ENCODE measurements around the gene DDX20.
"Not testable (repeated sequence)": the region's sequence is repeated elsewhere in the genome, so short reads cannot be mapped to it uniquely, and the experiment has no call there.

The DDX20 gene

DNA sequence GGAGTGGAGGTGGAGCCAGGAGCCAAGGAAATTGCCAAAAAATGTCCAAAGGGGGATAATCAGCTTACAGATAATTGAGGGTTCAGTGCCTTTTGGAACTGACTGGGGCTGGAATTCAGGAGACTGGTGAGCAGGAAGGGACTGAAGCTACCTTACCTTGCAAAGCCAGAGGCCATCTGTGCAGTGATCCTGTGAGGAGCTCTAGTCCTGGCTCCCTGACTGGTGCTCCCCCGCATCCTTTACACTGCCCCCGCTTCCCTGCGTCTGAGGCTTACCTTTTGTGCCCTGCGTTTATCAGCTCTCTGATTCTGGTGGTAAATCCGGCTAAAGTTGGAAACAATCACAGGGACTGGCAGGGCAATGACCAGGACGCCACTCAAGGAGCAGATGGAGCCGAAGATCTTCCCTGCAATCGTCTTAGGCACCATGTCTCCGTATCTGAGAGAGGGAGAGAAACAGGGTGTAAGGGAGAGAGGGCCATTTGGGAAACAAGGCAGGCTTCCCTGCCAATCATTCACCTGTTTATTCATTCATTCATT, 31.0 kb downstream of the DDX20 start:
- no peak overlapping the region for H3K4me3 ChIP-seq (ENCODE audit: low read length)
- DNase-seq (ENCODE audit: low read depth, low spot score) = no peak
- no CpG with 5 or more reads among the region's 9 CpGs for WGBS (ENCODE audit: insufficient coverage, insufficient read length)
- H3K27me3 ChIP-seq (ENCODE audit: control insufficient read depth, insufficient read depth, low read length) = no peaks in the 10 kb centered on the region
- 0 out of 2 replicates have a peak, but pooled peaks cover 2% of the 10 kb centered on the region for H3K4me1 ChIP-seq (ENCODE audit: control insufficient read depth, insufficient read depth, low read length)
- H3K36me3 ChIP-seq (ENCODE audit: control insufficient read depth, insufficient read depth, low read length) = no peaks in the 10 kb centered on the region
- no peaks in the 10 kb centered on the region for H3K9me3 ChIP-seq (ENCODE audit: control insufficient read depth, insufficient read depth, low read length)
- H3K27ac ChIP-seq (ENCODE audit: low read length) = no peak overlapping the region

- Histone ChIP-seq H3K27me3 (ENCODE audit: control insufficient read depth, insufficient read depth, low read length) (no peaks in the 10 kb centered on the region), H3K9me3 (ENCODE audit: control insufficient read depth, insufficient read depth, low read length) (no peaks in the 10 kb centered on the region), H3K4me1 (ENCODE audit: control insufficient read depth, insufficient read depth, low read length) (0 out of 2 replicates have a peak, but pooled peaks cover 2% of the 10 kb centered on the region), H3K36me3 (ENCODE audit: control insufficient read depth, insufficient read depth, low read length) (no peaks in the 10 kb centered on the region), H3K4me3 (ENCODE audit: low read length) (no peak overlapping the region), H3K27ac (ENCODE audit: low read length) (no peak overlapping the region)
- WGBS (ENCODE audit: insufficient coverage, insufficient read length) = no CpG with 5 or more reads among the region's 5 CpGs
- DNase-seq (ENCODE audit: low read depth, low spot score) = no peak
Observed at GRCh38 chr1:111789142-111789541, 33.4 kb downstream of the DDX20 start.

- WGBS (ENCODE audit: insufficient coverage, insufficient read length) = no CpG with 5 or more reads among the region's 2 CpGs
- Histone ChIP-seq H3K27ac (ENCODE audit: low read length) (no peak overlapping the region), H3K4me3 (ENCODE audit: low read length) (no peak overlapping the region), H3K27me3 (ENCODE audit: control insufficient read depth, insufficient read depth, low read length) (no peaks in the 10 kb centered on the region), H3K4me1 (ENCODE audit: control insufficient read depth, insufficient read depth, low read length) (0 out of 2 replicates have a peak, but pooled peaks cover 2% of the 10 kb centered on the region), H3K9me3 (ENCODE audit: control insufficient read depth, insufficient read depth, low read length) (no peaks in the 10 kb centered on the region), H3K36me3 (ENCODE audit: control insufficient read depth, insufficient read depth, low read length) (no peaks in the 10 kb centered on the region)
- no peak for DNase-seq (ENCODE audit: low read depth, low spot score)
Observed at GRCh38 chr1:111789666-111790316, 34.1 kb downstream of the DDX20 start.

- DNase-seq (ENCODE audit: low read depth, low spot score) = no peak
- WGBS (ENCODE audit: insufficient coverage, insufficient read length) = no CpG with 5 or more reads among the region's 6 CpGs
- H3K9me3 ChIP-seq (ENCODE audit: control insufficient read depth, insufficient read depth, low read length) = no peaks in the 10 kb centered on the region
- no peaks in the 10 kb centered on the region for H3K27me3 ChIP-seq (ENCODE audit: control insufficient read depth, insufficient read depth, low read length)
- H3K4me1 ChIP-seq (ENCODE audit: control insufficient read depth, insufficient read depth, low read length) = 0 out of 2 replicates have a peak, but pooled peaks cover 1% of the 10 kb centered on the region
- H3K27ac ChIP-seq (ENCODE audit: low read length) = no peak overlapping the region
- H3K36me3 ChIP-seq (ENCODE audit: control insufficient read depth, insufficient read depth, low read length) = no peaks in the 10 kb centered on the region
- no peak overlapping the region for H3K4me3 ChIP-seq (ENCODE audit: low read length)
Observed at GRCh38 chr1:111791776-111792175, 36.1 kb downstream of the DDX20 start.

- DNase-seq (ENCODE audit: low read depth, low spot score) = no peak
- no peaks in the 10 kb centered on the region for H3K36me3 ChIP-seq (ENCODE audit: control insufficient read depth, insufficient read depth, low read length)
- no peak overlapping the region for H3K4me3 ChIP-seq (ENCODE audit: low read length)
- WGBS (ENCODE audit: insufficient coverage, insufficient read length) = no CpG with 5 or more reads among the region's 5 CpGs
- no peaks in the 10 kb centered on the region for H3K4me1 ChIP-seq (ENCODE audit: control insufficient read depth, insufficient read depth, low read length)
- H3K9me3 ChIP-seq (ENCODE audit: control insufficient read depth, insufficient read depth, low read length) = no peaks in the 10 kb centered on the region
- no peaks in the 10 kb centered on the region for H3K27me3 ChIP-seq (ENCODE audit: control insufficient read depth, insufficient read depth, low read length)
- no peak overlapping the region for H3K27ac ChIP-seq (ENCODE audit: low read length)
Observed at GRCh38 chr1:111792249-111792648, 36.5 kb downstream of the DDX20 start.

DNA sequence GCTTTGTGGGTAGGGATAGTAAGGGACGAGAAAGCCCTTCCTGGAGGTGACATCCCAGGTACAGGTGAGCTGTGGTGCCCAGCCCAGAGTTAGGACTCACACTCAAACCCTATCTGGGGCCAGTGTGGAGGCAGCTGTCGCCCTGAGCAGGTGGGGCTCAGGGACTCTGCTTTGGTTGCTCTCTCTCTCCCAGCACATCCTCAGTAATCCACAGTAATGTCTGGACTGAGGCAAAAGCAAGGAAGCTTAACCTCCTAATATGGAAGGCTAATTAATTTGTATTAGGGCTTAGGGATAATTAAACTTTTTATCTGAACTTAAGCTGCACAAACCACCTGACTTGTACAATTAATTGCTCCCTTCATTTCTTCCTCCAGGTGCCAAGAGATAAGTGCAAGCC, 38.2 kb downstream of the DDX20 start:
- Histone ChIP-seq H3K4me1 (ENCODE audit: control insufficient read depth, insufficient read depth, low read length) (no peaks in the 10 kb centered on the region), H3K36me3 (ENCODE audit: control insufficient read depth, insufficient read depth, low read length) (no peaks in the 10 kb centered on the region), H3K27me3 (ENCODE audit: control insufficient read depth, insufficient read depth, low read length) (no peaks in the 10 kb centered on the region), H3K4me3 (ENCODE audit: low read length) (no peak overlapping the region), H3K9me3 (ENCODE audit: control insufficient read depth, insufficient read depth, low read length) (no peaks in the 10 kb centered on the region), H3K27ac (ENCODE audit: low read length) (no peak overlapping the region)
- no peak for DNase-seq (ENCODE audit: low read depth, low spot score)
- WGBS (ENCODE audit: insufficient coverage, insufficient read length) = no CpG with 5 or more reads among the region's 2 CpGs

- H3K36me3 ChIP-seq (ENCODE audit: control insufficient read depth, insufficient read depth, low read length) = no peaks in the 10 kb centered on the region
- no peaks in the 10 kb centered on the region for H3K27me3 ChIP-seq (ENCODE audit: control insufficient read depth, insufficient read depth, low read length)
- no CpG with 5 or more reads among the region's 6 CpGs for WGBS (ENCODE audit: insufficient coverage, insufficient read length)
- H3K4me3 ChIP-seq (ENCODE audit: low read length) = no peak overlapping the region
- H3K9me3 ChIP-seq (ENCODE audit: control insufficient read depth, insufficient read depth, low read length) = no peaks in the 10 kb centered on the region
- H3K27ac ChIP-seq (ENCODE audit: low read length) = no peak overlapping the region
- no peaks in the 10 kb centered on the region for H3K4me1 ChIP-seq (ENCODE audit: control insufficient read depth, insufficient read depth, low read length)
- no peak for DNase-seq (ENCODE audit: low read depth, low spot score)
Observed at GRCh38 chr1:111795401-111795800, 39.7 kb downstream of the DDX20 start.

- Histone ChIP-seq H3K4me1 (ENCODE audit: control insufficient read depth, insufficient read depth, low read length) (no peaks in the 10 kb centered on the region), H3K9me3 (ENCODE audit: control insufficient read depth, insufficient read depth, low read length) (no peaks in the 10 kb centered on the region), H3K4me3 (ENCODE audit: low read length) (no peak overlapping the region), H3K36me3 (ENCODE audit: control insufficient read depth, insufficient read depth, low read length) (no peaks in the 10 kb centered on the region), H3K27me3 (ENCODE audit: control insufficient read depth, insufficient read depth, low read length) (no peaks in the 10 kb centered on the region), H3K27ac (ENCODE audit: low read length) (no peak overlapping the region)
- no peak for DNase-seq (ENCODE audit: low read depth, low spot score)
- no CpG with 5 or more reads among the region's 2 CpGs for WGBS (ENCODE audit: insufficient coverage, insufficient read length)
Observed at GRCh38 chr1:111798580-111798979, 42.9 kb downstream of the DDX20 start.

GRCh38 chr1:111799722-111800121, 44.0 kb downstream of the DDX20 start:
- no CpG with 5 or more reads among the region's 14 CpGs for WGBS (ENCODE audit: insufficient coverage, insufficient read length)
- not testable (repeated sequence) for H3K4me3 ChIP-seq (ENCODE audit: low read length); DNase-seq (ENCODE audit: low read depth, low spot score); H3K27ac ChIP-seq (ENCODE audit: low read length); H3K36me3 ChIP-seq (ENCODE audit: control insufficient read depth, insufficient read depth, low read length); H3K9me3 ChIP-seq (ENCODE audit: control insufficient read depth, insufficient read depth, low read length); H3K4me1 ChIP-seq (ENCODE audit: control insufficient read depth, insufficient read depth, low read length); H3K27me3 ChIP-seq (ENCODE audit: control insufficient read depth, insufficient read depth, low read length)

- DNase-seq (ENCODE audit: low read depth, low spot score) = no peak
- Histone ChIP-seq H3K36me3 (ENCODE audit: control insufficient read depth, insufficient read depth, low read length) (no peaks in the 10 kb centered on the region), H3K27ac (ENCODE audit: low read length) (no peak overlapping the region), H3K27me3 (ENCODE audit: control insufficient read depth, insufficient read depth, low read length) (no peaks in the 10 kb centered on the region), H3K9me3 (ENCODE audit: control insufficient read depth, insufficient read depth, low read length) (no peaks in the 10 kb centered on the region), H3K4me3 (ENCODE audit: low read length) (no peak overlapping the region), H3K4me1 (ENCODE audit: control insufficient read depth, insufficient read depth, low read length) (no peaks in the 10 kb centered on the region)
- WGBS (ENCODE audit: insufficient coverage, insufficient read length) = no CpG with 5 or more reads among the region's 13 CpGs
Observed at GRCh38 chr1:111801071-111801850, 45.6 kb downstream of the DDX20 start.
